Gastroesophageal sphincter (tissue), 3 donors: Measurements from ENCODE around the gene PCBP4.

Source experiments
- CTCF ChIP-seq, 4 experiments: fragments of 200-600 bp in 2 of 4; fragments of 450-650 bp in 2 of 4; sonication (generic) in 1 of 4; IDR thresholded peaks; one replicate each; pipeline ENCODE4 v1.5.1; 2017 to 2019; ENCODE audit warnings: antibody characterized with exemption in 4 of 4, mild to moderate bottlenecking in 2 of 4, moderate library complexity in 2 of 4
- POLR2A ChIP-seq, 2 donors: fragments of 450-650 bp; IDR thresholded peaks; one replicate each; pipeline ENCODE4 v1.6.1; 2017; ENCODE audit warnings: antibody characterized with exemption in 2 of 2, mild to moderate bottlenecking in 2 of 2, moderate library complexity in 1 of 2

DNA sequence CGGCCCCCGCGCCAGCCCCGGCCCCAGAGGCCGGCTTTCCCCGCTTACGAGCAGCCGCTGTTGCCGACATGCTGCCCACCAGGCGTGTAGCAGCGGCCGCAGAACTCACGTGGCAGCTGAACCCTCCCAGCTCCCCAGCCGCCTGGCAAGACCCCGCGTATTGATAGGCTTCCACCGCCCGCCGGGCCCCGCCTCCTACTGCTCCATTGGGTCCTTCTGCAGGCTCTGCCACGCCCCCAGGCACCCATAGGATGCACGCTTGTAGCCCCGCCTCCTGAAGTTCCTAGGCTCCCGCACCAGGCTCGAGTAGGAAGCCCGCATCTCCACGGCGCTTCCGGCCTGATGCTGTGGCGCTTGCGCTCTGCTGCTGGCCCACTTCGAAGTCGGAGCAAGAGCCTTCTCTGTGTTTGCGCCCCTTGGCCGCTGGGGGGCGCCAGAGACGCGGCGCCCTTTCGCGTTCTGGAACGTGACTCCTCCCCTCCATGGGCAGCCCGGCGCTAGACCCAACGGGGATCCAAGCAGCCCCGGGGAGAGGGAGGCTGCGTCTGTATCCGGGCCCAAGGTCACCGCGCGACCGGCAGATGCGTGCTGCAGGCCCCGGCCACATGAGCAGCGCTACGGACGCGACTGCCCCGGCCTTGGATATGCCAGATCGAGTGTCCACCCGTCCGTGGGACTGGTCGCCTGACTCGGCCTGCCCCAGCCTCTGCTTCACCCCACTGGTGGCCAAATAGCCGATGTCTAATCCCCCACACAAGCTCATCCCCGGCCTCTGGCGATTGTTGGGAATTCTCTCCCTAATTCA is 25.3 kb downstream of the PCBP4 start, which contains the start of the genes PARP3 and RRP9:
- TF ChIP-seq CTCF (IDR thresholded peaks at IDR 0.05), result peak in 3 of 4 experiments; percentile 99 to 100 (median 99)
- peak; percentile 73 to 75 for TF ChIP-seq POLR2A (IDR thresholded peaks at IDR 0.05)
